A549 (cell line): ENCODE data around the gene DPP10. TPM values are rescaled to one million over a fixed set of nuclear protein-coding genes. Genes with fewer than 3 reads are reported as not detected.

Experiments used
- ATAC-seq, 2 experiments: fragments of 200-7000 bp in 1 of 2; fragments of >200 bp in 1 of 2; cut with Nextera tagmentation in 1 of 2; cut with Tn5 transposase in 1 of 2; 3 replicates each; pipeline versions ENCODE4 v1.8.0 to v1.9.1; 2018 to 2020; ENCODE audit warnings: mild to moderate bottlenecking in 1 of 2, moderate library complexity in 1 of 2
- CTCF ChIA-PET: fragments of 300-600 bp; sonication (Branson Sonifier 250); formaldehyde crosslinking; extraction: SDS; loops from one replicate; lab custom pipeline; 2021; ENCODE audit warnings: antibody characterized with exemption, inconsistent platforms; lab: Yijun Ruan, JAX
- POLR2A ChIA-PET: fragments of 350-600 bp; formaldehyde crosslinking; extraction: SDS; loops from one replicate; lab custom pipeline; 2021; ENCODE audit warnings: antibody characterized with exemption, inconsistent platforms; lab: Yijun Ruan, JAX
- DNase-seq, 2 experiments: peaks; one replicate each; pipeline versions ENCODE4 v3.0.0 to v3.0.0-alpha.2; 2011 to 2016; ENCODE audit warnings: low read depth in 1 of 2, low spot score in 1 of 2
- FAIRE-seq: peaks from 2 replicates; lab custom pipeline; 2011; peaks lifted over from hg19 to GRCh38; lab: Jason Lieb, UNC
- H3K27ac ChIP-seq, 2 experiments: fragments of >200 bp; sonication (Bioruptor Twin); formaldehyde crosslinking; 3 replicates each; pipeline ENCODE4 v1.5.1; 2016 to 2017
- H3K4me1 ChIP-seq: fragments of >200 bp; sonication (Bioruptor Twin); formaldehyde crosslinking; 3 replicates; pipeline ENCODE4 v1.6.1; 2016
- H3K4me2 ChIP-seq: fragments of >200 bp; sonication (Bioruptor Twin); formaldehyde crosslinking; 3 replicates; pipeline ENCODE4 v1.6.1; 2016
- H3K4me3 ChIP-seq: fragments of >200 bp; sonication (Bioruptor Twin); formaldehyde crosslinking; 3 replicates; pipeline ENCODE4 v1.5.1; 2016
- H3K9me3 ChIP-seq: fragments of >200 bp; sonication (Bioruptor Twin); formaldehyde crosslinking; 3 replicates; pipeline ENCODE4 v1.6.1; 2016
- BHLHE40 ChIP-seq: IDR thresholded peaks from 2 replicates; pipeline ENCODE4 v1.6.1; 2012; ENCODE audit warnings: low read depth, low read length, inconsistent platforms
- CBX2 ChIP-seq: fragments of 200-600 bp; sonication (generic); IDR thresholded peaks from 2 replicates; pipeline ENCODE4 v1.6.1; 2016; ENCODE audit warnings: low read depth, mild to moderate bottlenecking, borderline replicate concordance
- CBX8 ChIP-seq: fragments of 200-600 bp; sonication (generic); IDR thresholded peaks from 2 replicates; pipeline ENCODE4 v1.6.1; 2016
- EHMT2 ChIP-seq: fragments of 200-600 bp; sonication (generic); IDR thresholded peaks from 2 replicates; pipeline ENCODE4 v1.6.1; 2016; ENCODE audit warnings: antibody characterized with exemption, low read depth, mild to moderate bottlenecking, moderate library complexity
- EP300 ChIP-seq, 2 experiments: fragments of >200 bp; sonication (Bioruptor Twin); formaldehyde crosslinking; IDR thresholded peaks; 2 replicates in 1 of 2; 3 replicates in 1 of 2; pipeline ENCODE4 v1.6.1; 2016 to 2017
- ESRRA ChIP-seq: fragments of 150-350 bp; IDR thresholded peaks from 2 replicates; pipeline ENCODE4 v1.6.1; 2014; ENCODE audit warnings: mild to moderate bottlenecking, low read length, borderline replicate concordance
- FOXS1 ChIP-seq: fragments of 250-450 bp; sonication (Bioruptor Pico); IDR thresholded peaks from 2 replicates; pipeline ENCODE4 v1.5.0; 2020; ENCODE audit warnings: mild to moderate bottlenecking, moderate library complexity
- GATA3 ChIP-seq: IDR thresholded peaks from 2 replicates; pipeline ENCODE4 v1.6.1; 2012; ENCODE audit warnings: borderline replicate concordance
- HDAC2 ChIP-seq: fragments of 200-600 bp; sonication (generic); IDR thresholded peaks from 2 replicates; pipeline ENCODE4 v1.6.1; 2016
- HEYL ChIP-seq: fragments of 250-450 bp; sonication (Bioruptor Pico); IDR thresholded peaks from 2 replicates; pipeline ENCODE4 v1.8.0; 2021; ENCODE audit warnings: mild to moderate bottlenecking, moderate library complexity
- HOXA7 ChIP-seq: fragments of 250-450 bp; sonication (Bioruptor Pico); IDR thresholded peaks from 2 replicates; pipeline ENCODE4 v1.5.0; 2020; ENCODE audit warnings: mild to moderate bottlenecking, moderate library complexity
- HOXB13 ChIP-seq: fragments of 250-450 bp; sonication (Bioruptor Pico); IDR thresholded peaks from 2 replicates; pipeline ENCODE4 v1.5.0; 2020; ENCODE audit warnings: low read depth, mild to moderate bottlenecking, moderate library complexity
- JUNB ChIP-seq: fragments of >200 bp; sonication (Bioruptor Twin); formaldehyde crosslinking; IDR thresholded peaks from 2 replicates; pipeline ENCODE4 v1.6.1; 2016
- KDM1A ChIP-seq: fragments of 200-600 bp; sonication (generic); IDR thresholded peaks from 2 replicates; pipeline ENCODE4 v1.6.1; 2016; ENCODE audit warnings: low read depth, mild to moderate bottlenecking
- MAFK ChIP-seq: fragments of 450-650 bp; IDR thresholded peaks from 2 replicates; pipeline ENCODE4 v1.6.1; 2014; ENCODE audit not compliant: partially characterized antibody
- NPAS2 ChIP-seq: fragments of 250-450 bp; sonication (Bioruptor Pico); IDR thresholded peaks from 2 replicates; pipeline ENCODE4 v1.8.0; 2022; ENCODE audit warnings: mild to moderate bottlenecking, moderate library complexity, borderline replicate concordance
- NR3C1 ChIP-seq: fragments of >200 bp; sonication (Bioruptor Twin); formaldehyde crosslinking; IDR thresholded peaks from 3 replicates; pipeline ENCODE4 v1.6.1; 2017
- PHF8 ChIP-seq: fragments of 200-600 bp; sonication (generic); IDR thresholded peaks from 2 replicates; pipeline ENCODE4 v1.6.1; 2016; ENCODE audit warnings: low read depth, mild to moderate bottlenecking, antibody characterized with exemption, moderate library complexity, borderline replicate concordance
- POLR2AphosphoS2 ChIP-seq: conservative IDR thresholded peaks from 2 replicates; pipeline ENCODE4 v1.6.1; 2012; ENCODE audit warnings: low read length, improper control_type of control experiment, inconsistent platforms
- RAD21 ChIP-seq, 2 experiments: fragments of >200 bp in 1 of 2; sonication (Bioruptor Twin) in 1 of 2; formaldehyde crosslinking in 1 of 2; IDR thresholded peaks in 1 of 2; conservative IDR thresholded peaks in 1 of 2; 2 replicates in 1 of 2; 3 replicates in 1 of 2; pipeline ENCODE4 v1.6.1; 2012 to 2018; ENCODE audit warnings: inconsistent platforms in 1 of 2
- RCOR1 ChIP-seq: fragments of 150-350 bp; IDR thresholded peaks from 2 replicates; pipeline ENCODE4 v1.6.1; 2014; ENCODE audit warnings: antibody characterized with exemption, low read length, low read depth
- SMC3 ChIP-seq: fragments of >200 bp; sonication (Bioruptor Twin); formaldehyde crosslinking; IDR thresholded peaks from 3 replicates; pipeline ENCODE4 v1.6.1; 2018; ENCODE audit warnings: inconsistent platforms
- ZC3H11A ChIP-seq: fragments of 450-650 bp; IDR thresholded peaks from 2 replicates; pipeline ENCODE4 v1.6.1; 2014; ENCODE audit warnings: antibody characterized with exemption, mild to moderate bottlenecking
- ZFP36 ChIP-seq: fragments of 450-650 bp; IDR thresholded peaks from 2 replicates; pipeline ENCODE4 v1.6.1; 2014; ENCODE audit warnings: borderline replicate concordance; ENCODE audit not compliant: partially characterized antibody
- ZSCAN20 ChIP-seq: fragments of 250-450 bp; sonication (Bioruptor Pico); IDR thresholded peaks from 2 replicates; pipeline ENCODE4 v1.8.0; 2022; ENCODE audit warnings: mild to moderate bottlenecking, moderate library complexity
- WGBS: methylation state at CpG from one replicate; pipeline ENCODE4 v1.1.6; 2017; ENCODE audit errors: missing lambda C conversion rate; 5-methylcytosine and 5-hydroxymethylcytosine counted together
- polyA plus RNA-seq, 4 experiments: library from polyadenylated mRNA; depleted of rRNA in 3 of 4; stranded (reverse); fragments of >200 nt; fragmentation: RNase III in 1 of 4; extraction: RNeasy Plus Mini Kit Qiagen cat#74134 plus additional on column Dnase treatment in 1 of 4; gene quantifications; 2 replicates in 3 of 4; 3 replicates in 1 of 4; pipeline ENCODE4 v1.2.3, GENCODE V29; 2011 to 2017
- TF ChIP-seq, protein P1 (sequence below): fragments of 150-350 bp; IDR thresholded peaks from 2 replicates; pipeline ENCODE4 v1.6.1; 2014; ENCODE audit warnings: low read depth, mild to moderate bottlenecking, low read length
- TF ChIP-seq, protein P2 (sequence below): IDR thresholded peaks from 2 replicates; pipeline ENCODE4 v1.6.1; 2012
- TF ChIP-seq, protein P3 (sequence below): IDR thresholded peaks from 2 replicates; pipeline ENCODE4 v1.6.1; 2012; ENCODE audit warnings: low read depth, borderline replicate concordance
- TF ChIP-seq, protein P4 (sequence below): fragments of >200 bp; sonication (Bioruptor Twin); formaldehyde crosslinking; IDR thresholded peaks from 2 replicates; pipeline ENCODE4 v1.6.1; 2016
- TF ChIP-seq, protein P5 (sequence below): fragments of >200 bp; sonication (Bioruptor Twin); formaldehyde crosslinking; IDR thresholded peaks from 3 replicates; pipeline ENCODE4 v1.6.1; 2016

Gene DPP10
- polyA plus RNA-seq, 2 of the 4 experiments (the other 2 are of a cell fraction) = not detected

DNA sequence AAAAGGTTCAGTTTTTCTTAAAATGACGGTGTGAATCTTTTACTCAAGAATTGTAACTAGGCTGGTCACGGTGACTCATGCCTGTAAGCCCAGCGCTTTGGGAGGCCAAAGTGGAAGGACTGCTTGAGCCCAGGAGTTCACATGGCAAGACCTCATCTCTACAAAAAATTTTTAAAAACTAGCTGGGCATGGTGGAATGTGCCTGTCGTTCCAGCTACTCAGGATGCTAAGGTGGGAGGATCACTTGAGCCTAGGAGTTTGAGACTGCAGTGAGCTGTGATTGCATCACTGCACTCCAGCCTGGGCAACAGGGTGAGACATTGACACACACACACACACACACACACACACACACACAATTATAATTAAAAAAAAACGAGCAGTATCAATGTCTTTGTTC, 369.8 kb downstream of the DPP10 start:
- Histone ChIP-seq H3K9me3 (no peaks in the 10 kb centered on the region), H3K4me2 (no peak overlapping the region), H3K4me1 (no peaks in the 10 kb centered on the region), H3K4me3 (no peak overlapping the region), H3K27ac (no peak overlapping the region)
- ChIA-PET CTCF (no interaction called here), POLR2A (no interaction called here)
- 16% methylated on average over 5 of the region's 5 CpGs for WGBS
- no peak for ATAC-seq
- peak in 1 of 2 experiments; percentile 6 for DNase-seq
- FAIRE-seq = no peak
- TF ChIP-seq BHLHE40 (no peak), CBX8 (no peak), JUNB (no peak), HDAC2 (no peak), FOXS1 (CRISPR knock-in tag) (no peak), PHF8 (no peak), HEYL (CRISPR knock-in tag) (no peak), NR3C1 (no peak), ESRRA (no peak), CBX2 (no peak), HOXB13 (CRISPR knock-in tag) (no peak), KDM1A (no peak), HOXA7 (no peak), EHMT2 (no peak), POLR2AphosphoS2 (no peak)
- TF ChIP-seq, protein P1, sequence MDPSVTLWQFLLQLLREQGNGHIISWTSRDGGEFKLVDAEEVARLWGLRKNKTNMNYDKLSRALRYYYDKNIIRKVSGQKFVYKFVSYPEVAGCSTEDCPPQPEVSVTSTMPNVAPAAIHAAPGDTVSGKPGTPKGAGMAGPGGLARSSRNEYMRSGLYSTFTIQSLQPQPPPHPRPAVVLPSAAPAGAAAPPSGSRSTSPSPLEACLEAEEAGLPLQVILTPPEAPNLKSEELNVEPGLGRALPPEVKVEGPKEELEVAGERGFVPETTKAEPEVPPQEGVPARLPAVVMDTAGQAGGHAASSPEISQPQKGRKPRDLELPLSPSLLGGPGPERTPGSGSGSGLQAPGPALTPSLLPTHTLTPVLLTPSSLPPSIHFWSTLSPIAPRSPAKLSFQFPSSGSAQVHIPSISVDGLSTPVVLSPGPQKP = no peak
- TF ChIP-seq, protein P2, sequence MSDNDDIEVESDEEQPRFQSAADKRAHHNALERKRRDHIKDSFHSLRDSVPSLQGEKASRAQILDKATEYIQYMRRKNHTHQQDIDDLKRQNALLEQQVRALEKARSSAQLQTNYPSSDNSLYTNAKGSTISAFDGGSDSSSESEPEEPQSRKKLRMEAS = no peak
- TF ChIP-seq, protein P3, sequence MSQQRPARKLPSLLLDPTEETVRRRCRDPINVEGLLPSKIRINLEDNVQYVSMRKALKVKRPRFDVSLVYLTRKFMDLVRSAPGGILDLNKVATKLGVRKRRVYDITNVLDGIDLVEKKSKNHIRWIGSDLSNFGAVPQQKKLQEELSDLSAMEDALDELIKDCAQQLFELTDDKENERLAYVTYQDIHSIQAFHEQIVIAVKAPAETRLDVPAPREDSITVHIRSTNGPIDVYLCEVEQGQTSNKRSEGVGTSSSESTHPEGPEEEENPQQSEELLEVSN = no peak
- TF ChIP-seq, protein P4, sequence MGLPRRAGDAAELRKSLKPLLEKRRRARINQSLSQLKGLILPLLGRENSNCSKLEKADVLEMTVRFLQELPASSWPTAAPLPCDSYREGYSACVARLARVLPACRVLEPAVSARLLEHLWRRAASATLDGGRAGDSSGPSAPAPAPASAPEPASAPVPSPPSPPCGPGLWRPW = no peak
- TF ChIP-seq, protein P5, sequence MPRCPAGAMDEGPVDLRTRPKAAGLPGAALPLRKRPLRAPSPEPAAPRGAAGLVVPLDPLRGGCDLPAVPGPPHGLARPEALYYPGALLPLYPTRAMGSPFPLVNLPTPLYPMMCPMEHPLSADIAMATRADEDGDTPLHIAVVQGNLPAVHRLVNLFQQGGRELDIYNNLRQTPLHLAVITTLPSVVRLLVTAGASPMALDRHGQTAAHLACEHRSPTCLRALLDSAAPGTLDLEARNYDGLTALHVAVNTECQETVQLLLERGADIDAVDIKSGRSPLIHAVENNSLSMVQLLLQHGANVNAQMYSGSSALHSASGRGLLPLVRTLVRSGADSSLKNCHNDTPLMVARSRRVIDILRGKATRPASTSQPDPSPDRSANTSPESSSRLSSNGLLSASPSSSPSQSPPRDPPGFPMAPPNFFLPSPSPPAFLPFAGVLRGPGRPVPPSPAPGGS = no peak
- TF ChIP-seq, all 56 proteins: peak for 0

DNA sequence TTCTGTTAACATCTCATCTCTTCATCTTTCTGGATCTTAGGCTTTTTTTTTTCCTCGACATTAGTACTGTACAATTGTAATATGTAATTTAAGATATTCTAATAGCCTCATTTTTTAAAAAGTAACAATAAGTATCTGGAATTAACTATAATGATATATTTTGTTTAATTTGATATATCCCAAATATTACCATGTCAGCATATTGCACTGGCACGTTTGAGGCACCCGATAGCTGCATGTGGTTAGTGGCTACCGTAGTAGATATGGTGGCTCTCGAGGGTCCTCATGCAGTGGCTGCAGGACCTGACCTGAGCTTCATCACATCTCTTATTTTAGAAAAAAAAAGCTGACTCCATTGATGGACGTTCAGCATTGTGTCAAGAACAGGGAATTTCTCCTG, 371.9 kb downstream of the DPP10 start:
- no peak overlapping the region for H3K4me2 ChIP-seq
- no peak overlapping the region for H3K27ac ChIP-seq
- no peak for TF ChIP-seq CBX2
- TF ChIP-seq MAFK = peak; percentile 66
- TF ChIP-seq, all 56 proteins: peak for 1
- WGBS = 22% methylated on average over 6 of the region's 6 CpGs
- ChIA-PET POLR2A (no interaction called here), CTCF (interaction anchor here (1.0 kb wide), 1 partner anchor 98 kb away, joined by 3 read pairs; no protein-coding TSS in a partner anchor)
- H3K9me3 ChIP-seq = no peaks in the 10 kb centered on the region
- no peak for FAIRE-seq
- no peak for DNase-seq
- ATAC-seq = no peak
- H3K4me3 ChIP-seq = no peak overlapping the region
- no peaks in the 10 kb centered on the region for H3K4me1 ChIP-seq

DNA sequence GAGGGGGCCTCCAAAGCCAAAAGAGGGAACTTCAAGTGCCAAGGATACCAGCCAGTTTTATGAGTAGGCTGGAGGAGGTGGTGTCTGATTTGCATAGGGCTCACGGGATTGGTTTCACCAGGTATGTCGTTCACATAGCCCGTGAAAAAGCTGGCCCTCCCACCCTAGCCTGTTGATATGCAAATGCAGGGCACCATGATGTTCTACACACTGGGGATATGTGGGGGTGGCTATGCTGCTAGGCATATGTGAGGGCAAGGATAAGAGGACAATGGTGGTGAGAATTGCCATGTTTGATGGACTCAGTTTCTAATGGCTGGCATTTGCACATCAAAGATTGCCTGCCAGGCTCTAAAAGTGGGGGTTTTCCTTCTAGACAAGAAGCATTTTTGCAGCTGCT, 378.6 kb downstream of the DPP10 start:
- H3K4me3 ChIP-seq = no peak overlapping the region
- H3K27ac ChIP-seq = no peak overlapping the region
- H3K9me3 ChIP-seq = no peaks in the 10 kb centered on the region; the same call in 2 of the 3 replicates
- DNase-seq (no peak), ATAC-seq (no peak), FAIRE-seq (no peak)
- WGBS = 34% methylated on average over 3 of the region's 3 CpGs
- no peaks in the 10 kb centered on the region for H3K4me1 ChIP-seq
- POLR2A ChIA-PET = no interaction called here
- H3K4me2 ChIP-seq = no peak overlapping the region
- CTCF ChIA-PET = no interaction called here
- TF ChIP-seq NR3C1 = no peak
- TF ChIP-seq, protein P2 = no peak
- TF ChIP-seq EP300 (IDR thresholded peaks at IDR 0.05) = no peak
- TF ChIP-seq SMC3 = no peak
- TF ChIP-seq ZFP36 = no peak
- TF ChIP-seq ZSCAN20 (CRISPR knock-in tag) = no peak
- TF ChIP-seq CBX2 = no peak
- no peak for TF ChIP-seq HOXB13 (CRISPR knock-in tag)
- TF ChIP-seq, protein P3 = no peak
- TF ChIP-seq, protein P5 = no peak
- no peak for TF ChIP-seq ZC3H11A
- TF ChIP-seq RAD21 (conservative IDR thresholded peaks at IDR 0.05 in 1 of 2, IDR thresholded peaks at IDR 0.05 in 1 of 2) = no peak
- no peak for TF ChIP-seq GATA3
- TF ChIP-seq MAFK = no peak
- no peak for TF ChIP-seq RCOR1
- TF ChIP-seq NPAS2 (CRISPR knock-in tag) = no peak
